HG03196 (cell line): Measurements from ENCODE around the gene KBTBD13.
"Not testable (repeated sequence)": the region's sequence is repeated elsewhere in the genome, so short reads cannot be mapped to it uniquely, and the experiment has no call there.

Source experiments
- ATAC-seq: cut with Tn5 transposase; IDR thresholded peaks from one replicate; pipeline ENCODE4 v1.9.1; 2021; ENCODE audit not compliant: unreplicated experiment

The KBTBD13 gene

GRCh38 chr15:65068403-65068788 is 8.2 kb upstream of the KBTBD13 start:
- no peak for ATAC-seq

GRCh38 chr15:65069179-65069578 is 7.4 kb upstream of the KBTBD13 start:
- ATAC-seq = no peak

GRCh38 chr15:65069779-65070546 is 6.6 kb upstream of the KBTBD13 start:
- ATAC-seq = no peak

DNA sequence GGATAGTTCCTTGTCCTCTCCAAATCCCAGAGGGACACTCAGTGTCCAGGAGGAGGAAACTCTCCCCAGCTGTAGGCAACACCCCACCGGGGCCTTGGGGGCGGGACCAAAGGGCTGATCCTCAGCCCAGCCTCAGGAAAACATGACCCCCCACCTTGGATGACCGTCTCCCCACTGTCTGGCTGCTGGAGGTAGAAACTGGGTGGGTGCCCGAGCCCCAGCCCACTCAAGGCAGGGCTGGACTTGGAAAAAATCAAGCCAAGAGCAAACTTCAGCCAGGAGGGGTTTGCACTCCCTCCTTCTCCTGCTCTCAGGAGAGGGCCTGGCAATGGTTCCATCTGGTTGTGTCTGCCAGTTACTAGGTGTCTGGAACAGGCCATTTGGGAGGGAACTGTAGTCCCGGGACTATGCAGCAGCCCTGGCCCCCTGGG is 5.2 kb upstream of the KBTBD13 start:
- ATAC-seq = no peak

DNA sequence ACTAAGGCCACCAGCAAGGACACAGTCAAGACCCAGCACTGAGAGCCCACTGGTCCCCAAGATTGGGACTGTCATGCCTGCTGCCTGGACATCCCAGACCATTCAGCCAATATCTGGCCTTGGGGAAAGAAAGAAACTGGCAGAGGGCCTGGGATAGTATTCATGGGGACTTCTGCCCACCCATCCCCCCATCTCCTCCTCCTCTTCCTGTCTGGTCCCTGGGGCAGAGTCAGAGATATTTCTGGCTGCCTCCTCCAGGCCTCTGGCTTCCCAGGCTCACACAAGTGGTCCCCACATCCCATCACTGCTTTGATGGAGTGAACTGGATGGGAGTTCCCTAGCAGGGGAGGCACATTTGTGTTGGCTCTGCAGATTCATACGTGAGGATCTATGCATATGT is 4.5 kb upstream of the KBTBD13 start:
- ATAC-seq = no peak

DNA sequence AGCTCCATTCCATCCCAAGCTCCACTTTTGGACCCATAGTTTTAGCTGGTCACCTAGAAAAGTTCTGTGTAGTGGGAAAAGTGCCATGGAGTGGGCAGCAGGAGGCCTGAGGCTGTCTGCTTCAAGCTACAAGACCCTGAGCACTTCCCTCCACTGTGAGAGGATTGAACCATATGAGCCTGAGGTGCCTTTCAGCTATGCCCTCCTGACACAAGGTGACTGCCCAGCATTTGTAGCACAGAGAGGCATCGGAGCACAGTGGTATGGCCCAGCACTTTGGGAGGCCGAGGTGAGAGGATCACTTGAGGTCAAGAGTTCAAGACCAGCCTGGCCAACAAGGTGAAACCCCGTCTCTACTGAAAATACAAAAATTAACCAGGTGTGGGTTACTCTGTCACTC is 3.9 kb upstream of the KBTBD13 start:
- no peak for ATAC-seq

DNA sequence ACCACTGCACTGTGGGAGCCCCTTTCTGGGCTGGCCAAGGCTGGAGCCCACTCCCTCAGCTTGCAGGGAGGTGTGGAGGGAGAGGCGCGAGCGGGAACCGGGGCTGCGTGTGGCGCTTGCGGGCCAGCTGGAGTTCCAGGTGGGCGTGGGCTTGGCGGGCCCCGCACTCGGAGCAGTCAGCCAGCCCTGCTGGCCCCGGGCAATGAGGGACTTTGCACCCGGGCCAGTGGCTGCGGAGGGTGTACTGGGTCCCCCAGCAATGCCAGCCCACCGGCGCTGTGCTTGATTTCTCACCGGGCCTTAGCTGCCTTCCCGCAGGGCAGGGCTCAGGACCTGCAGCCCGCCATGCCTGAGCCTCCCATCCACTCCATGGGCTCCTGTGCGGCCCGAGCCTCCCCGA is 1.6 kb upstream of the KBTBD13 start:
- ATAC-seq = not testable (repeated sequence)

GRCh38 chr15:65075607-65076395 is 745 bp upstream of the KBTBD13 start:
- ATAC-seq = not testable (repeated sequence)

DNA sequence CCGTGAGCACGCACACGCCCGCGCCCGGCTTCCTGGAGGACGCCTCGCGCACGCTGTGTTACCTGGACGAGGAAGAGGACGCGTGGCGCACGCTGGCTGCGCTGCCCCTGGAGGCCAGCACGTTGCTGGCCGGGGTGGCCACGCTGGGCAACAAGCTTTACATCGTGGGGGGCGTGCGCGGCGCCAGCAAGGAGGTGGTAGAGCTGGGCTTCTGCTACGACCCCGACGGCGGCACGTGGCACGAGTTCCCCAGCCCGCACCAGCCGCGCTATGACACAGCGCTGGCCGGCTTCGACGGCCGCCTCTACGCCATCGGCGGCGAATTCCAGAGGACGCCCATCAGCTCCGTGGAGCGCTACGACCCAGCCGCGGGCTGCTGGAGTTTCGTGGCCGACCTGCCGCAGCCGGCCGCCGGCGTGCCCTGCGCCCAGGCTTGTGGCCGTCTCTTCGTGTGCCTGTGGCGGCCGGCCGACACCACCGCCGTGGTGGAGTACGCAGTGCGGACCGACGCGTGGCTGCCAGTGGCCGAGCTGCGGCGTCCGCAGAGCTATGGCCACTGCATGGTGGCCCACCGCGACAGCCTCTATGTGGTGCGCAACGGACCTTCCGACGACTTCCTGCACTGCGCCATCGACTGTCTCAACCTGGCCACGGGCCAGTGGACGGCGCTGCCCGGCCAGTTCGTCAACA is 890 bp downstream of the KBTBD13 start:
- ATAC-seq = no peak

DNA sequence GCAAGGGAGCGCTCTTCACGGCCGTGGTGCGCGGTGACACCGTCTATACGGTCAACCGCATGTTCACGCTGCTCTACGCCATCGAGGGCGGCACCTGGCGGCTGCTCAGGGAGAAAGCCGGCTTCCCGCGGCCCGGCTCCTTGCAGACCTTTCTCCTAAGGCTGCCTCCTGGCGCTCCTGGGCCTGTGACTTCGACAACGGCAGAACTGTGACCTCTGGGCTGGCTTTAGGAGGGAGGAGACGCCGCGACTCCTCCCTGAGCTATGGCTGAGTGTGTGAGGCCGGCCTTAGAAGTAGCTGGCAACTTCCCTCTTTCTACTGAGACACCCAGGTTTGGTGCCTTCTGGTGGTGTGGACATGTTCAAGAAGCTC is 1.4 kb downstream of the KBTBD13 start:
- ATAC-seq = no peak

GRCh38 chr15:65079580-65079979 is 3.0 kb downstream of the KBTBD13 start:
- ATAC-seq = no peak

DNA sequence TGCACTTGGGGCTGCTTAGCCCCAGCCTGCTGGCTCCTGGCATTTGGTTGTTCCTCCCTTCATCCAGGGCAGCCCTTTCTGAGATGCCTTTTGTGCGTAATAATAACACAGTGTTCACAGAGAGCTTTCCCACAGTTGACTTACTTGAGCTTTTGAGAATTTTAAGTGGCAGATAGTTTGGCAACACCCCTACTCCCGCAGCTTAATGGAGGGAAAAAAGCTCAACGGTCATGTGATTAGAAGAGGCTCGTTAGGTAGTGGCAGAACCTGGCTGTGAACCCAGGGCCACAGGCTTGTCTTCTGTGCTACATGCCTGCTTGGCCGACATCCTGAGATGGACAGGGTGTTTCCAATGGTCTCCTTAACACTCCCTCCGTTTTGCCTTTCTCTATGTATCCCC is 4.7 kb downstream of the KBTBD13 start:
- no peak for ATAC-seq

DNA sequence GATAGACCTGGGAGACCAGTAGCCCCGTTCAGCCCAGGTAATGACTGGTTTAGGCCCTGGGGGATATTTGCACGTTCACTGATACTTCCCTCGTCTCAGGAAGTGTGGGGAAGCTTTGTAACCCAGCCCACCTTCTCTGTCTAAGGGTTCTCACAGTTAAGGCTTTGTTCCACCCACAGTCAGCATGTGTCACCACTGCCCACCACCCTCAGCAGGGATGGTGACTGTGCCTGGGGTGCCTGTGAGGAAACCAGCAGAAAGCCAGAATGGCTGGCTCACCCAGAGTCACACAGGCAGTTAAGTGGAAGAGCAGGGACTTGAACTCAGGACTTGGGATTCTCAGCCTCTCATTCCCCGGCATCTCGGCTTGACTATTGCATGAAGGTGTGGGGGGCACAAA is 5.2 kb downstream of the KBTBD13 start:
- no peak for ATAC-seq

DNA sequence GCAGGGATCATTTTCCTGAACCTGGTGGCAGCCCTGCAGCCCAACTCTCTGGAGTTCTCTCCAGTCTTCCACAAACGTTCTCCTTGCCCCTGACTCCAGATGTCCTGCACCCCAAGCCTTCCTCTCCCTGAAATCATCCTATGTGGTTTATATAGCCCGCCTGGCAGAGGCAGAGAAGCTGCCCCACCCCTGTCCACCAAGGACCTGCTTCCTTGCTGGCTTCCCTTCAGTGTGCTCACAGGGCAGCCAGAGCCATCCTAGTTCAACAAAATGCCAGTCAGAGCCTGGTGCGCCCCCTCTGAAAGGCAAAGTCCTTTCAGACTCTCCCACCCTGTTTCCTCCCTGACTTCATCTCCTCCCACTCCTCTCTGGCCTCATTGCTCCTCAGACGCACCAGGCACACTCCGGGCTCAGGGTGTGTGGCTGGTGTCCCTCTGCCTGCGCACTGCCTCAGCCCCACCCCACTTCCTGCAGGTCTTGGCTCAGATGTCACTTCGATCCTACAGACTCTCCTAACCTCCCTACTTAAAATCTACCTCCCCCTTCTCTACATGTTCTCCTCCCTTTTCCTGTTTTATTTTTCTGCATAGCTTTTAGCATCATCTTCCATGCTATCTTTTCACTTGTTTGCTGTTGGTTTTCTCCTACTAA is 5.9 kb downstream of the KBTBD13 start:
- no peak for ATAC-seq

- no peak for ATAC-seq
Measured at GRCh38 chr15:65083262-65083701, 6.7 kb downstream of the KBTBD13 start.

DNA sequence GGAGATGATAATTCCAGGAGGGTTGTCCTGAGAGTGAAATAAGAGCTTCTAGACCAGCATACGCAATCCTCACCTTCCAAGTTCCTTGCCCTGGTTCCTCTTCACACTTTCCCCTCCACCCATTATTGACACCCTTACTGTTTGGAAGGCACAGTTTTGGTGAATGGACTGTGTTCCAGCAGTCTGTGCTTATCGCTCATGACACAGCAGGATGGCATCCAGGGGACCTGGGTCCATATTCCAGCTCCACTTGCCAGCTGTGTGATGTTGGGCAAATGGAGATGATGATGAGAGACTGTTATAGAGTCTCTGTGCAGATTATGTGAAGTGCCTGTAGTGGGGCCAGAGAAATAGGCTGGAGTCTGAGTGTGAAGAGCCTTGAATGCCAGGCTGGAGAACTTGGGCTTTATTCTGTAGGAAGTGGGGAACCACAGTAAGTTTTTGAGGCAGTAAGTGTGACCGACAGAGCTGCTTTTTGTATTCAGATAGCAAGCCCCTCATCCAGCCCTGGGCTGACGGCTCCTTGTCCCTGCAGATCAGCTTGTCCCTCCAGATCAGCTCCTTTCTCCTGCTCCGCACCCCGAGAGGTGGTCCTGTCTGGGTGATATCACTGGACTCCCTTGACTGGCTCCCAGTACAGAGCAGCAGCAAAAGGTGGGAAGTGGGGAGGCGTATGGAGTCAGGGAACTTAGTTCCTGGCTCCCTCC is 8.1 kb downstream of the KBTBD13 start:
- ATAC-seq = no peak

DNA sequence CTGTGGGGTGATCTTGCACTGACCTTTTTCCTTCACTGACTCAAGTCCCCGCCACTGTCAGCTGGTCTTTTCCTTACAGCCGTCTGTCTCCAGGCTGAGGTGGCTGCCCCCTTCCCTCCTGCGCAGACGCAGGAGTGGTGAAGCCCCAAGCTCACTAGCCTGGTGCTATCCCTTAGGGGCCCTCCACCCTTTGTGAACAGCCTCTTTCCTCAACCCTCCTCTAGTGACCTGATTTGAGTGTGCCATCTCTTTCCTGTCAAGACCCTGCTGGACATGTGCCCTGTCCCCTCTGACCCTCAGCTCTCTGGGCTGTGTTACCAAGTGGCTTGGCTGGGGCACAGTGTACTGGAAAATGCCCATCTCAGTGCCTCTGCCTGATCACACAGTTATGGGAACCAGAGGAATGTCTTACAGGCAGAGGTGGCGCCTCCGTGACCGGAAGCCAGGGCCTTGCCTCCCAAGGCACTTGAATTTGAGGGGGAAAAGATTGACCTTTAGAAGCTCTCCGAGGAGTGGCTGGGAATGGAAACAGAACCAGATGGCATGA is 8.7 kb downstream of the KBTBD13 start:
- no peak for ATAC-seq

DNA sequence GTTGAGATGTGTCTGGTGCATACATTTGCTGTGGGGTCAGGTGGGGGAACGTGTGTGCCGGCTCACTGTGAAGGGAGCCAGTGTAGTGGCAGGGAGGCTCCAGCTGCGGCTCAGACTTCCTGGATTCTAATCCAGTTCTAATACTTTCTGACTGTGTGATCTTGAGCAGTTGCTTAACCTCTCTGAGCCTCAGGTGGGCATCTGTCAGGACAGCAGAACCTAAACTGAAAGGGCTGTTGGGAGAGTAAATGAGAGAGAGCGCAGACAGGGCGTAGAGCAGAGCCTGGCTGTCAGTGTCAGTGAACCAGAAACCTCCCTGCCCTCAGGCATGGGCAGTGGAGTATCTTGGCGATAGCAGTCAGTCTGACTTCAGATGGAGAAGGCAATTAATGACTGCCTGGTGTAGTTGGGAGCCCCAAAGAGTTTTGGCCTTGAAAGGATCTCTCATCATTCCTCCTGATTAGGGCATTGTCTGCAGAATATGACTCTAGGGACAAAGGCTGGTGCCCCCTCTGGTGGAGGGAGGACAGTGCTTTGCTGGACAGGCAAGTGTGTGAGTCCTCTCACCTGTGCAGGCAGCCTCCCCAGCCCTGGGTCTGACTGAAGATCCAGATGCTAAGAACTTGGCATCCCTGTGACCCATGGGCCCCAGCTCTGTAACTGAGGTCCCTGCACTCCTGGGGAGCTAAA is 9.6 kb downstream of the KBTBD13 start:
- no peak for ATAC-seq

- ATAC-seq = no peak
Measured at GRCh38 chr15:65086680-65087111, 10.2 kb downstream of the KBTBD13 start.

- no peak for ATAC-seq
Measured at GRCh38 chr15:65087411-65087810, 10.9 kb downstream of the KBTBD13 start.
